Common myeloid progenitor, CD34-positive (primary cell): ENCODE results near the gene GPR162.
A peak's percentile ranks its signal among the peaks of the same experiment; 100 is the strongest.

Source experiments
- CTCF ChIA-PET: fragments of 350-600 bp; sonication (Branson Sonifier 250); formaldehyde crosslinking; loops from one replicate; lab custom pipeline; 2021; ENCODE audit warnings: antibody characterized with exemption; lab: Charles Lee
- POLR2A ChIA-PET: fragments of 350-600 bp; sonication (Branson Sonifier 250); formaldehyde crosslinking; loops from one replicate; lab custom pipeline; 2021; ENCODE audit warnings: antibody characterized with exemption; lab: Charles Lee
- DNase-seq, 3 donors: peaks; one replicate each; pipeline versions ENCODE4 v3.0.0 to v3.0.0-alpha.2; 2013
- H3K27ac ChIP-seq, 2 experiments: 1 replicate in 1 of 2; 2 replicates in 1 of 2; pipeline ENCODE4 v1.7.0; 2013; ENCODE audit warnings: inconsistent platforms in 2 of 2, low read length in 2 of 2, mild to moderate bottlenecking in 2 of 2, low read depth in 1 of 2, moderate library complexity in 1 of 2; ENCODE audit not compliant: severe bottlenecking in 2 of 2, insufficient read depth in 1 of 2, poor library complexity in 1 of 2
- H3K27me3 ChIP-seq, 5 experiments: replicated peaks in 2 of 5; 1 replicate in 3 of 5; 2 replicates in 2 of 5; pipeline versions ENCODE4 v1.6.1 to v1.7.0; 2013; ENCODE audit warnings: low read length in 4 of 5, mild to moderate bottlenecking in 2 of 5, moderate library complexity in 2 of 5, inconsistent platforms in 1 of 5; ENCODE audit not compliant: insufficient read depth in 5 of 5, control insufficient read depth in 4 of 5
- H3K36me3 ChIP-seq, 4 experiments: 1 replicate in 2 of 4; 2 replicates in 2 of 4; pipeline versions ENCODE4 v1.6.1 to v1.7.0; 2013; ENCODE audit warnings: low read length in 3 of 4, control low read depth in 1 of 4, mild to moderate bottlenecking in 1 of 4; ENCODE audit not compliant: control insufficient read depth in 4 of 4, insufficient read depth in 4 of 4
- H3K4me1 ChIP-seq, 4 experiments: 1 replicate in 3 of 4; 2 replicates in 1 of 4; pipeline versions ENCODE4 v1.6.1 to v1.7.1; 2013; ENCODE audit warnings: low read length in 3 of 4, mild to moderate bottlenecking in 3 of 4, control low read depth in 1 of 4, inconsistent platforms in 1 of 4, moderate library complexity in 1 of 4; ENCODE audit not compliant: control insufficient read depth in 4 of 4, insufficient read depth in 4 of 4; ENCODE audit errors: control extremely low read depth in 1 of 4
- H3K4me3 ChIP-seq, 7 experiments: 1 replicate in 4 of 7; 2 replicates in 3 of 7; pipeline versions ENCODE4 v1.5.1 to v1.7.0; 2013; ENCODE audit warnings: mild to moderate bottlenecking in 7 of 7, low read length in 6 of 7, moderate library complexity in 6 of 7, inconsistent platforms in 2 of 7, low read depth in 2 of 7, control low read depth in 1 of 7; ENCODE audit not compliant: insufficient read depth in 4 of 7, control insufficient read depth in 1 of 7; ENCODE audit errors: extremely low read depth in 1 of 7
- H3K9me3 ChIP-seq, 5 experiments: 1 replicate in 4 of 5; 2 replicates in 1 of 5; pipeline versions ENCODE4 v1.6.1 to v1.7.1; 2013; ENCODE audit warnings: low read length in 4 of 5, mild to moderate bottlenecking in 2 of 5, inconsistent platforms in 1 of 5, low read depth in 1 of 5, moderate library complexity in 1 of 5; ENCODE audit not compliant: control insufficient read depth in 4 of 5, insufficient read depth in 2 of 5; ENCODE audit errors: control extremely low read depth in 1 of 5
- WGBS: methylation state at CpG from one replicate; pipeline ENCODE4 v1.1.5; 2013; ENCODE audit not compliant: insufficient coverage; 5-methylcytosine and 5-hydroxymethylcytosine counted together

Gene GPR162

DNA sequence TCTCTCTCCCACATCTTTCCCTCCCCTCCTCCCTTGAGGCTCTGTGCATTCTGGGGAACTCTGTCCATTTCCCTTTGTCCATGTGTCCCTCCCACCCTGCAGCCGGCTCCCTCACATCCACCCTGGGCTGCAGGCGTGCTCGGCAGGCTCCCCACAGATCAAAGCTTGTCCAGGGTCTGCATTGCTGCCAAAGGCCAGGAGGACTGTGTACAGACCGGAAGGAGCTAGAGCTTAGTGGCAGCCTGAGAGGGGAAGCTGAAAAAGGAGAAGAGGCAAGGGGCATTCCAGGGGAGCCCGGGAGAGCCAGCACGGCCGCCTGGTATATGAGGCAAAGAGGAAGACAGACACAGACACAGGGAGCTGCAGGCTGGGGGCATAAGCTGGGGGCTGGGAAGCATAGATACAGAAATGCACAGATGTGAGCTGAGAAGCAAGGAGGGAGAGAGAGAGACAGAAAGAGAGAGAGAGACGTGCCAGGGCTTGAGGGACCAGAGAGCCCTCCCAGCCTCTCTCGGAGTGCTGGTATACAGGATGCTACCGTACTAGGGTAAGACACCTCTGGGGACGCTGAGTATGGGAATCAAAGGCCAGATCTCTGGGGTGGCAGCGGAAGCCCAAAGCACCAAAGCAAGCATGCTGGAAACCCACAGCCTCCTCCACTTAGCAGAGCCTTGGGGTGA is 29.0 kb upstream of the GPR162 start:
- Histone ChIP-seq H3K27me3 (no peaks in the 10 kb centered on the region), H3K36me3 (no peaks in the 10 kb centered on the region), H3K27ac (no peak overlapping the region), H3K9me3 (no peaks in the 10 kb centered on the region), H3K4me3 (peak overlapping the region in 5 of 7 experiments; percentile 6 to 46 (median 29)), H3K4me1 (peaks cover 0 to 42% (median 35%) of the 10 kb centered on the region in 4 experiments)
- DNase-seq, result peak; percentile 36 to 86 (median 83)
- CTCF ChIA-PET, result interaction anchor here (0.7 to 5.9 kb wide), 17 partner anchors 9 to 205 kb away, joined by 3 to 52 read pairs (median 4); partner anchors contain the start of genes GPR162 and MLF2
- POLR2A ChIA-PET, result interaction anchor here (1.1 to 1.4 kb wide), 3 partner anchors 21 to 69 kb away, joined by 5 to 7 read pairs (median 6); partner anchors contain the start of genes COPS7A, LAG3 and MLF2
- WGBS, result 12% methylated on average over 10 of the region's 12 CpGs

DNA sequence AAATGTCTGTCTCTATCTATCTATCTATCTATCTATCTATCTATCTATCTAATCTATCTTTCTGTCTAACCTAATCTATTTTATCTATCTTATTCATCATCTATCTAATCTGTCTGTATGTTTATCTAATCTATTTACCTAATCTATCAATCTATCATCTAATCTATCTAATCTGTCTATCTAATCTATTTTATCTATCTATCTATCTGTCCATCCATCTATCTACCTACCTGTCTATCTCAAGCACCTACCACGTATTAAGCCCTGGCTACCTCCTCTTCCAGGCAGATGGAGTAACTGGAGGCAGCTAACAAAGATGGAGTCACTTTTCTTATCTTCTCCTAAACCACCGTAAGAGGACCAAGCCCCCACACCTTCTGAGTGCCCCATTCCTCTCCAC is 26.5 kb upstream of the GPR162 start:
- WGBS, result 100% methylated on average over 2 of the region's 2 CpGs
- DNase-seq, result no peak
- no peak overlapping the region for H3K4me3 ChIP-seq
- no peak overlapping the region for H3K27ac ChIP-seq
- H3K9me3 ChIP-seq, result no peaks in the 10 kb centered on the region
- H3K36me3 ChIP-seq, result no peaks in the 10 kb centered on the region
- no peaks in the 10 kb centered on the region for H3K27me3 ChIP-seq
- H3K4me1 ChIP-seq, result peaks cover 0 to 29% (median 23%) of the 10 kb centered on the region in 4 experiments
- ChIA-PET POLR2A (no interaction called here), CTCF (interaction anchor here (0.7 to 5.9 kb wide), 3 partner anchors 8 to 34 kb away, joined by 3 to 38 read pairs (median 3); no protein-coding TSS in a partner anchor)

DNA sequence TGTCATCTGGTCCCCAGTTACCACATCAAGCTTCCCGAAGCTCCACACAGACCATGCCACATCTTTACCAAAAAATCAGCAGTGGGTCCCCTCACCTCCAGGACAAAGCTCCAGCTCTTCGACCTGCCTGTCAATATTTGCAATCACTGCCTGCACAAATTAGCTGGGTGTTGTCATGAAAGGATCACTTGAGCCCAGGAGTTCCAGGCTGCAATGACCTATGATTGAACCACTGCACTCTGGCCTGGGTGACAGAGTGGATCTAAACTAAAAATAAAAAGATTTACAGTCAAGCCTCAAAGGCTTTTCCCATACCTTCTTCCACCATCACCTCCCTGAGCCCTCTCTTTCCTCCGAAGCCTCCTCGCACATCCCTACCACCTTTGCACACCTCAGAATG is 25.0 kb upstream of the GPR162 start:
- no peaks in the 10 kb centered on the region for H3K9me3 ChIP-seq
- POLR2A ChIA-PET, result no interaction called here
- H3K27ac ChIP-seq, result no peak overlapping the region
- no peaks in the 10 kb centered on the region for H3K36me3 ChIP-seq
- DNase-seq, result no peak
- H3K4me1 ChIP-seq, result peaks cover 0 to 19% (median 18%) of the 10 kb centered on the region in 4 experiments
- whole genome bisulfite sequencing, result 97% methylated on average over 3 of the region's 4 CpGs
- no peak overlapping the region for H3K4me3 ChIP-seq
- no peaks in the 10 kb centered on the region for H3K27me3 ChIP-seq
- CTCF ChIA-PET, result interaction anchor here (0.8 to 5.9 kb wide), 4 partner anchors 14 to 73 kb away, joined by 3 to 38 read pairs (median 4); partner anchors contain the start of genes COPS7A and MLF2

DNA sequence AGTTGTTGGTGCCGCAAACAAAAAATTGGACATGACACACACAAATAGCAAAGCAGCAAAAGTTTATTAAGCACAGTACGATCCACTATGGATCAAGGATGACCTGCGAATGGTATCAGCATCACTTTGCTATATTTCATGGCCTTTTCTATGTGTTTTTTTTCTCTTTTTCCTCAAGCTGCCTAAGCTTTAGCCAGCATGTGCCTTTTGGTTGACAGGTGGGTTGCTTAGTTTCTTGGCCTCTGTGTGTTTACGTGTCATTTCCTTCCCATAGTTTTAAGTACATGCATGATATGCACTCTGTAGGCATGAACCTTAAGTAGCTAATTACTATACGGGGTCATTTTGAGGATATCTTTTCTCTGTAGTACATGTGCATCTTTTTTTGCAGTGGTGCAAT is 22.5 kb upstream of the GPR162 start:
- WGBS, result 83% methylated on average over 3 of the region's 5 CpGs

DNA sequence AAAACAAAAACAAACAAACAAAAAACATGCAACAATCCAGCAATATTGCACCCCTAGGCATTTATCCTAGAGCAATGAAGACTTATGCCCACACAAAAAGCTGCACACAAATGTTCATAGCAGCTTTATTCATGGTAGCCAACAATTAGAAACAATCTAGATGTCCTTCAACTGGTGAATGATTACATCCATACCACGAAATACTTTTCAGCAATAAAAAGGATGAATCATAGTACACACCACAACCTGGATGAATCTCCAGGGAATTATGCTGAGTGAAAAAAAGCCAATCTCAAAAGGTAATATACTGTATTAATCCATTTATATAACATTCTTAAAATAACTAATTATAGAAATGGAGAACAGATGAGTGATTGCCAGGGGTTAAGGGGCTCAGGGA is 14.5 kb upstream of the GPR162 start:
- no CpG with 5 or more reads among the region's 1 CpG for WGBS
- ChIA-PET POLR2A (no interaction called here), CTCF (interaction anchor here (1.0 to 10.5 kb wide), 2 partner anchors 14 to 19 kb away, joined by 3 to 97 read pairs; partner anchors contain the start of genes GPR162 and P3H3)
- Histone ChIP-seq H3K27ac (no peak overlapping the region), H3K36me3 (no peaks in the 10 kb centered on the region), H3K27me3 (no peaks in the 10 kb centered on the region), H3K4me3 (no peak overlapping the region), H3K4me1 (no peaks in the 10 kb centered on the region), H3K9me3 (no peaks in the 10 kb centered on the region)
- DNase-seq, result no peak

More for the DNA sequence above, 22.5 kb upstream of the GPR162 start:
- no peak for DNase-seq
- H3K4me1 ChIP-seq, result no peaks in the 10 kb centered on the region
- H3K27ac ChIP-seq, result no peak overlapping the region
- H3K4me3 ChIP-seq, result no peak overlapping the region
- POLR2A ChIA-PET, result no interaction called here
- CTCF ChIA-PET, result interaction anchor here (0.7 to 1.1 kb wide), 2 partner anchors 32 to 45 kb away, joined by 3 read pairs; no protein-coding TSS in a partner anchor
- H3K36me3 ChIP-seq, result no peaks in the 10 kb centered on the region
- no peaks in the 10 kb centered on the region for H3K9me3 ChIP-seq
- H3K27me3 ChIP-seq, result no peaks in the 10 kb centered on the region

DNA sequence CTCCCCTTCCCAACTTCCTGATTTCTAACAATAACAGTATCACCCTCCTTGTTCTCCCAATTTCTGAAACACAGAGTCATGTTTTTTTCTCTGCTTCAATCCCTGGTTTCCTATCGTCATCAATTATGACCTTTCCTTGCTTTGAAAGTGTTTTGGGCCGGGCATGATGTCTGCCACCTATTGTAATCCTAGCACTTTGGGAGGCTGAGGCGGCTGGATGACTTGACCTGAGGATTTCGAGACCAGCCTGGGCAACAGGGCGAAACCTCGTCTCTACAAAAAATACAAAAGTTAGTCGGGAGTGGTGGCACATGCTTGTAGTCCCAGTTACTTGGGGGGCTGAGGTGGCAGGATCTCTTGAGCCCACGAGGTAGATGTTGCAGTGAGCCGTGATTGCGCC is 12.6 kb upstream of the GPR162 start:
- no peak for DNase-seq
- ChIA-PET CTCF (interaction anchor here (1.5 to 10.5 kb wide), 2 partner anchors 17 to 73 kb away, joined by 6 to 97 read pairs; partner anchors contain the start of genes GPR162 and P3H3), POLR2A (no interaction called here)
- Histone ChIP-seq H3K4me1 (peaks cover 0 to 5% (median 0%) of the 10 kb centered on the region in 4 experiments), H3K27me3 (no peaks in the 10 kb centered on the region), H3K4me3 (no peak overlapping the region), H3K36me3 (no peaks in the 10 kb centered on the region), H3K9me3 (no peaks in the 10 kb centered on the region), H3K27ac (no peak overlapping the region)
- WGBS, result 90% methylated on average over 10 of the region's 10 CpGs

DNA sequence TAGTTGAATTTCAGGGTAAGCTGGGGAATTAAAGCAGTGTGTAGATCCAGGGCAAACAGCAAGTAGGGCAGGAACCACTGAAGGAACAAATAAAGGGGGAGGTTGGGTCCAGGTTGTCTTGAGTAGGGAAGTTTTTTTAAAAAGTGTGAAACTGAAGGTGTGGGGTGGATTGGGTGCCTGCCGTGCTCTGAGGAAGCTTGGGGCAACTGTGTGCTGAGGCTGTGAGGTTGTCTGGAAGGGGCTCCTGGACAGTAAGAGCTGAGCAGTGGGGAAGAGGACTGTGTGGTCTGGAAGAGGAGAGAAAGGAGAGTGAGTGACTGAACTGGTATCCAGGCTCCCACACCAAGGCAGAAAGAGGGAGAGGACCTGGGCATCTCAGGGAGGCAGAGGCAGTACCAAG is 10.9 kb upstream of the GPR162 start:
- CTCF ChIA-PET, result interaction anchor here (0.9 to 10.5 kb wide), 5 partner anchors 14 to 66 kb away, joined by 3 to 97 read pairs (median 3); partner anchors contain the start of genes GPR162 and P3H3
- Histone ChIP-seq H3K36me3 (no peaks in the 10 kb centered on the region), H3K27me3 (no peaks in the 10 kb centered on the region), H3K4me3 (no peak overlapping the region), H3K4me1 (peaks cover 0 to 5% (median 0%) of the 10 kb centered on the region in 4 experiments), H3K27ac (no peak overlapping the region), H3K9me3 (no peaks in the 10 kb centered on the region)
- POLR2A ChIA-PET, result no interaction called here
- DNase-seq, result no peak
- 100% methylated on average over 1 of the region's 1 CpG for WGBS
